ENCODE results near the gene CHD1L.
A peak's percentile ranks its signal among the peaks of the same experiment; 100 is the strongest.

The CHD1L gene

GRCh38 chr1:147267711-147268110 is 25.2 kb downstream of the CHD1L start:
- H3K36me3 ChIP-seq (ENCODE audit: control insufficient read depth in 1 of 2, insufficient read depth in 2 of 2, low read length in 2 of 2) = peaks cover 0 to 9% of the 10 kb centered on the region in 2 experiments
- DNase-seq = no peak
- H2AK5ac ChIP-seq (ENCODE audit: low read length) = no peak overlapping the region
- no peak overlapping the region for H2BK120ac ChIP-seq (ENCODE audit: insufficient read depth, low read length, poor library complexity)
- H4K12ac ChIP-seq (ENCODE audit: low read depth, low read length) = no peak overlapping the region
- H3K9me3 ChIP-seq (ENCODE audit: insufficient read depth, low read depth, low read length) = no peaks in the 10 kb centered on the region
- H3K4me1 ChIP-seq (ENCODE audit: control insufficient read depth in 1 of 2, insufficient read depth in 2 of 2, low read length in 2 of 2) = no peaks in the 10 kb centered on the region
- H3K4ac ChIP-seq (ENCODE audit: low read depth, low read length) = no peak overlapping the region
- no peak overlapping the region for H3K18ac ChIP-seq (ENCODE audit: low read length)
- no peak overlapping the region for H4K91ac ChIP-seq (ENCODE audit: low read depth, low read length)
- H4K8ac ChIP-seq (ENCODE audit: low read depth, low read length) = no peak overlapping the region
- H3K9ac ChIP-seq (ENCODE audit: low read length) = no peak overlapping the region
- H2BK12ac ChIP-seq (ENCODE audit: low read length) = no peak overlapping the region
- H3K4me3 ChIP-seq (ENCODE audit: low read depth, low read length) = no peak overlapping the region
- H3K27me3 ChIP-seq (ENCODE audit: insufficient read depth, low read length) = no peaks in the 10 kb centered on the region
- H3K79me1 ChIP-seq (ENCODE audit: low read length) = no peaks in the 10 kb centered on the region
- WGBS (ENCODE audit: extremely low coverage, insufficient coverage, insufficient read length) = no CpG with 5 or more reads among the region's 4 CpGs
- H3K23ac ChIP-seq (ENCODE audit: low read length) = no peak overlapping the region
- H3K79me2 ChIP-seq (ENCODE audit: control insufficient read depth, insufficient read depth, low read length, poor library complexity) = no peaks in the 10 kb centered on the region
- no peak overlapping the region for H3K4me2 ChIP-seq (ENCODE audit: low read length)
- H3K14ac ChIP-seq (ENCODE audit: low read length) = no peak overlapping the region
- no peak overlapping the region for H2BK5ac ChIP-seq (ENCODE audit: low read depth, low read length, poor library complexity)
- no peak overlapping the region for H2AFZ ChIP-seq (ENCODE audit: insufficient read depth, low read length, poor library complexity)
- no peak overlapping the region for H3K27ac ChIP-seq (ENCODE audit: low read depth, low read length)

DNA sequence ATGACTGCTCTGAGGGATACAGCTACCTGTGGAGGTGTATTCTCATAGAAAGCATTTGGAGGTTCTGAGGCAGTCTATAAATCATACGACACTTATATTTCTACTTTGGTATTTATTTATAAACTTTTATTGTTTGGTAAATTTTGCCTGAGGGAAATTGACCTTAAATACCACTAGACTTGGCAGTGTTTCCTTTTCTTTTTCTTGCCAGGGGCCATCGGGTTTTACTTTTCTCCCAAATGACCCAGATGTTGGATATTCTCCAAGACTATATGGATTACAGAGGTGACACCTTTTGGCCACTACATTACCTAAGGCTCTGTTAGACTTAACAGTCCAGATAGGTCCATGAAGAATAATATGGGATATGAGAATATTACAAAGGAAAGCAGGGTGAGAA is 28.2 kb downstream of the CHD1L start:
- Histone ChIP-seq H4K8ac (ENCODE audit: low read depth, low read length) (no peak overlapping the region), H3K4me2 (ENCODE audit: low read length) (no peak overlapping the region), H3K79me1 (ENCODE audit: low read length) (no peaks in the 10 kb centered on the region), H3K4me3 (ENCODE audit: low read depth, low read length) (no peak overlapping the region), H2BK120ac (ENCODE audit: insufficient read depth, low read length, poor library complexity) (no peak overlapping the region), H4K12ac (ENCODE audit: low read depth, low read length) (no peak overlapping the region), H4K91ac (ENCODE audit: low read depth, low read length) (no peak overlapping the region), H3K23ac (ENCODE audit: low read length) (no peak overlapping the region), H2AK5ac (ENCODE audit: low read length) (no peak overlapping the region), H3K79me2 (ENCODE audit: control insufficient read depth, insufficient read depth, low read length, poor library complexity) (no peaks in the 10 kb centered on the region), H3K27me3 (ENCODE audit: insufficient read depth, low read length) (no peaks in the 10 kb centered on the region), H2AFZ (ENCODE audit: insufficient read depth, low read length, poor library complexity) (no peak overlapping the region), H3K27ac (ENCODE audit: low read depth, low read length) (no peak overlapping the region), H3K14ac (ENCODE audit: low read length) (no peak overlapping the region), H3K9ac (ENCODE audit: low read length) (no peak overlapping the region), H2BK12ac (ENCODE audit: low read length) (no peak overlapping the region), H2BK5ac (ENCODE audit: low read depth, low read length, poor library complexity) (no peak overlapping the region), H3K9me3 (ENCODE audit: insufficient read depth, low read depth, low read length) (no peaks in the 10 kb centered on the region), H3K18ac (ENCODE audit: low read length) (no peak overlapping the region), H3K4me1 (ENCODE audit: control insufficient read depth in 1 of 2, insufficient read depth in 2 of 2, low read length in 2 of 2) (no peaks in the 10 kb centered on the region), H3K4ac (ENCODE audit: low read depth, low read length) (no peak overlapping the region), H3K36me3 (ENCODE audit: control insufficient read depth in 1 of 2, insufficient read depth in 2 of 2, low read length in 2 of 2) (peaks cover 5 to 10% of the 10 kb centered on the region in 2 experiments)
- WGBS (ENCODE audit: extremely low coverage, insufficient coverage, insufficient read length) = no CpG with 5 or more reads among the region's 2 CpGs
- DNase-seq = no peak

DNA sequence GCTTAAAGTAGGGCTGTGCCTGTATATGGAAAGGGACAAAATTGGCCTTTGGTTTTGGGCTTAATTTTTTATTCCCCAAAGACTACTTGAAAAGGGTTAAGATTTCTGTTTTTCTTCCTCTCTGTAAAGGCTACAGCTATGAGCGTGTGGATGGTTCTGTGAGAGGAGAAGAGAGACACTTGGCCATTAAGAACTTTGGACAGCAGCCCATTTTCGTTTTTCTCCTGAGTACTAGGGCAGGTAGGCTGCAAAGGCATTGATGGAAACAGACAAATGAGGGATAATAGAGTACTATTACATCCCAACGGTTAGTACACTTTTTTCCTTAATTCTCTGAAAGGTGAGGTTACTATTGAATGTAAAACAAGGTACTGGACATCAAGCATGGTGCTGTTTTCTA is 29.6 kb downstream of the CHD1L start:
- no CpG with 5 or more reads among the region's 3 CpGs for WGBS (ENCODE audit: extremely low coverage, insufficient coverage, insufficient read length)

GRCh38 chr1:147273409-147274336 is 31.2 kb downstream of the CHD1L start:
- Histone ChIP-seq H2BK120ac (ENCODE audit: insufficient read depth, low read length, poor library complexity) (no peak overlapping the region), H4K8ac (ENCODE audit: low read depth, low read length) (no peak overlapping the region), H3K4me1 (ENCODE audit: control insufficient read depth in 1 of 2, insufficient read depth in 2 of 2, low read length in 2 of 2) (no peaks in the 10 kb centered on the region), H2BK12ac (ENCODE audit: low read length) (no peak overlapping the region), H3K27ac (ENCODE audit: low read depth, low read length) (no peak overlapping the region), H4K12ac (ENCODE audit: low read depth, low read length) (no peak overlapping the region), H3K79me1 (ENCODE audit: low read length) (no peaks in the 10 kb centered on the region), H2AK5ac (ENCODE audit: low read length) (no peak overlapping the region), H3K79me2 (ENCODE audit: control insufficient read depth, insufficient read depth, low read length, poor library complexity) (no peaks in the 10 kb centered on the region), H3K4ac (ENCODE audit: low read depth, low read length) (no peak overlapping the region), H3K27me3 (ENCODE audit: insufficient read depth, low read length) (no peaks in the 10 kb centered on the region), H2AFZ (ENCODE audit: insufficient read depth, low read length, poor library complexity) (no peak overlapping the region), H3K9me3 (ENCODE audit: insufficient read depth, low read depth, low read length) (no peaks in the 10 kb centered on the region), H3K23ac (ENCODE audit: low read length) (no peak overlapping the region), H4K91ac (ENCODE audit: low read depth, low read length) (no peak overlapping the region), H3K9ac (ENCODE audit: low read length) (no peak overlapping the region), H3K4me3 (ENCODE audit: low read depth, low read length) (no peak overlapping the region), H2BK5ac (ENCODE audit: low read depth, low read length, poor library complexity) (no peak overlapping the region), H3K18ac (ENCODE audit: low read length) (no peak overlapping the region), H3K14ac (ENCODE audit: low read length) (no peak overlapping the region), H3K36me3 (ENCODE audit: control insufficient read depth in 1 of 2, insufficient read depth in 2 of 2, low read length in 2 of 2) (peaks cover 11 to 15% of the 10 kb centered on the region in 2 experiments), H3K4me2 (ENCODE audit: low read length) (no peak overlapping the region)
- WGBS (ENCODE audit: extremely low coverage, insufficient coverage, insufficient read length) = no CpG with 5 or more reads among the region's 6 CpGs
- DNase-seq = peak; percentile 39 to 72

More for the DNA sequence above, 29.6 kb downstream of the CHD1L start:
- H4K91ac ChIP-seq (ENCODE audit: low read depth, low read length) = no peak overlapping the region
- no peak overlapping the region for H3K4me3 ChIP-seq (ENCODE audit: low read depth, low read length)
- H3K4me2 ChIP-seq (ENCODE audit: low read length) = no peak overlapping the region
- H4K8ac ChIP-seq (ENCODE audit: low read depth, low read length) = no peak overlapping the region
- no peak overlapping the region for H4K12ac ChIP-seq (ENCODE audit: low read depth, low read length)
- H3K4me1 ChIP-seq (ENCODE audit: control insufficient read depth in 1 of 2, insufficient read depth in 2 of 2, low read length in 2 of 2) = no peaks in the 10 kb centered on the region
- H3K9me3 ChIP-seq (ENCODE audit: insufficient read depth, low read depth, low read length) = no peaks in the 10 kb centered on the region
- H3K79me2 ChIP-seq (ENCODE audit: control insufficient read depth, insufficient read depth, low read length, poor library complexity) = no peaks in the 10 kb centered on the region
- H2BK12ac ChIP-seq (ENCODE audit: low read length) = no peak overlapping the region
- no peak overlapping the region for H2AFZ ChIP-seq (ENCODE audit: insufficient read depth, low read length, poor library complexity)
- no peak overlapping the region for H3K27ac ChIP-seq (ENCODE audit: low read depth, low read length)
- no peak overlapping the region for H3K18ac ChIP-seq (ENCODE audit: low read length)
- H3K23ac ChIP-seq (ENCODE audit: low read length) = no peak overlapping the region
- H3K9ac ChIP-seq (ENCODE audit: low read length) = no peak overlapping the region
- H3K79me1 ChIP-seq (ENCODE audit: low read length) = no peaks in the 10 kb centered on the region
- H3K36me3 ChIP-seq (ENCODE audit: control insufficient read depth in 1 of 2, insufficient read depth in 2 of 2, low read length in 2 of 2) = peaks cover 8 to 13% of the 10 kb centered on the region in 2 experiments
- H3K4ac ChIP-seq (ENCODE audit: low read depth, low read length) = no peak overlapping the region
- no peak for DNase-seq
- no peak overlapping the region for H2BK5ac ChIP-seq (ENCODE audit: low read depth, low read length, poor library complexity)
- H3K14ac ChIP-seq (ENCODE audit: low read length) = no peak overlapping the region
- H3K27me3 ChIP-seq (ENCODE audit: insufficient read depth, low read length) = no peaks in the 10 kb centered on the region
- no peak overlapping the region for H2BK120ac ChIP-seq (ENCODE audit: insufficient read depth, low read length, poor library complexity)
- no peak overlapping the region for H2AK5ac ChIP-seq (ENCODE audit: low read length)
